GM12878 (cell line): ENCODE measurements around the gene ZNF837. TPM values are rescaled to one million over a fixed set of nuclear protein-coding genes. Genes with fewer than 3 reads are reported as not detected.

Source experiments
- BACH1 ChIP-seq: fragments of 450-650 bp; IDR thresholded peaks from 2 replicates; pipeline ENCODE4 v1.6.1; 2017; ENCODE audit warnings: mild to moderate bottlenecking, borderline replicate concordance
- E4F1 ChIP-seq: fragments of 450-650 bp; IDR thresholded peaks from 2 replicates; pipeline ENCODE4 v1.6.1; 2018; ENCODE audit warnings: borderline replicate concordance, mild to moderate bottlenecking; ENCODE audit not compliant: partially characterized antibody
- ETV6 ChIP-seq, 2 experiments: fragments of 450-650 bp in 1 of 2; IDR thresholded peaks in 1 of 2; conservative IDR thresholded peaks in 1 of 2; 2 replicates each; pipeline ENCODE4 v1.6.1; 2014; ENCODE audit warnings: antibody characterized with exemption in 1 of 2, borderline replicate concordance in 1 of 2, low read depth in 1 of 2, mild to moderate bottlenecking in 1 of 2, moderate library complexity in 1 of 2
- FOS ChIP-seq: IDR thresholded peaks from 3 replicates; pipeline ENCODE4 v1.6.1; 2011; ENCODE audit warnings: borderline replicate concordance; ENCODE audit not compliant: insufficient read length; ENCODE audit errors: extremely low read depth
- FOXM1 ChIP-seq: IDR thresholded peaks from 2 replicates; pipeline ENCODE4 v1.6.1; 2012; ENCODE audit warnings: low read depth, mild to moderate bottlenecking, inconsistent platforms, low read length, moderate library complexity
- KLF5 ChIP-seq: fragments of 450-650 bp; IDR thresholded peaks from 2 replicates; pipeline ENCODE4 v1.6.1; 2014; ENCODE audit warnings: mild to moderate bottlenecking; ENCODE audit not compliant: partially characterized antibody
- NFIC ChIP-seq: IDR thresholded peaks from 2 replicates; pipeline ENCODE4 v1.6.1; 2012; ENCODE audit warnings: low read depth, mild to moderate bottlenecking, inconsistent platforms, low read length, moderate library complexity
- NFYB ChIP-seq: IDR thresholded peaks from 2 replicates; pipeline ENCODE4 v1.6.1; 2011; ENCODE audit warnings: low read depth, mild to moderate bottlenecking, low read length, improper control_type of control experiment, moderate library complexity; ENCODE audit not compliant: insufficient read depth
- PAX8 ChIP-seq: fragments of 450-650 bp; IDR thresholded peaks from 2 replicates; pipeline ENCODE4 v1.6.1; 2017; ENCODE audit warnings: mild to moderate bottlenecking, moderate library complexity
- RB1 ChIP-seq: fragments of 450-650 bp; formaldehyde crosslinking; IDR thresholded peaks from 2 replicates; pipeline ENCODE4 v1.6.1; 2017; ENCODE audit warnings: mild to moderate bottlenecking, borderline replicate concordance
- SMAD5 ChIP-seq: IDR thresholded peaks from 2 replicates; pipeline ENCODE4 v1.6.1; 2016; ENCODE audit warnings: antibody characterized with exemption, low read depth
- SPI1 ChIP-seq: IDR thresholded peaks from 2 replicates; pipeline ENCODE4 v1.6.1; 2011; ENCODE audit warnings: low read depth, mild to moderate bottlenecking, low read length, moderate library complexity, borderline replicate concordance; ENCODE audit not compliant: insufficient read depth
- ZBED1 ChIP-seq: IDR thresholded peaks from 2 replicates; pipeline ENCODE4 v1.6.1; 2016; ENCODE audit warnings: borderline replicate concordance
- ZNF217 ChIP-seq: fragments of 450-650 bp; IDR thresholded peaks from 2 replicates; pipeline ENCODE4 v1.6.1; 2017; ENCODE audit warnings: antibody characterized with exemption, mild to moderate bottlenecking
- ZSCAN29 ChIP-seq: fragments of 450-650 bp; IDR thresholded peaks from 2 replicates; pipeline ENCODE4 v1.6.1; 2017; ENCODE audit warnings: mild to moderate bottlenecking, moderate library complexity
- polyA plus RNA-seq, 11 experiments: library from polyadenylated mRNA; depleted of rRNA in 4 of 11; unstranded in 6 of 11; stranded (reverse) in 5 of 11; fragments of >200 nt; fragmentation: Nextera tagmentation in 4 of 11; fragmentation: Illumina TruSeq in 1 of 11; extraction: Ambion mirVana in 4 of 11; extraction: Trizol in 1 of 11; gene quantifications; 1 replicate in 1 of 11; 2 replicates in 10 of 11; pipeline versions ENCODE4 v1.2.1 to v1.2.3, GENCODE V29; 2011 to 2016; ENCODE audit warnings: inconsistent platforms in 2 of 11, missing spikeins in 2 of 11, low read depth in 1 of 11
- total RNA-seq, 4 experiments: library from RNA; depleted of rRNA in 3 of 4; stranded (reverse); fragments of >200 nt in 3 of 4; fragmentation: Illumina TruSeq in 1 of 4; extraction: Trizol in 1 of 4; gene quantifications; 2 replicates each; pipeline versions ENCODE4 v1.2.1 to v1.2.3, GENCODE V29; 2013 to 2021
- TF ChIP-seq, protein P1 (sequence below): fragments of 450-650 bp; IDR thresholded peaks from 2 replicates; pipeline ENCODE4 v1.6.1; 2017; ENCODE audit warnings: mild to moderate bottlenecking, moderate library complexity
- TF ChIP-seq, protein P2 (sequence below): fragments of 150-350 bp; IDR thresholded peaks from 2 replicates; pipeline ENCODE4 v1.6.1; 2014; ENCODE audit warnings: mild to moderate bottlenecking, low read depth, low read length

Gene ZNF837
- total and polyA plus RNA-seq, 10 of the 15 experiments (the other 5 are each of a cell fraction or from before 2014, with no cell fraction given): 0.07 to 2.9 (median 2.0) TPM; not detected in 2

GRCh38 chr19:58380662-58381459, at the start of gene ZNF837 (continued):
- TF ChIP-seq ETV6 (conservative IDR thresholded peaks at IDR 0.05 in 1 of 2, IDR thresholded peaks at IDR 0.05 in 1 of 2; ENCODE audit: borderline replicate concordance in 1 of 2, low read depth in 1 of 2) (peak in 1 of 2 experiments; percentile 53; a peak in 2 of 4 replicates), RB1 (peak; percentile 98), ZBED1 (peak; percentile 51; the same call in 1 of the 2 replicates), NFIC (no peak), BACH1 (peak; percentile 94), ZNF217 (0 out of 2 replicates have a peak, but pooled peaks have one; percentile 20), SPI1 (peak; percentile 14; the same call in 1 of the 2 replicates), KLF5 (peak; percentile 78), FOXM1 (no peak; the same call in 1 of the 2 replicates), NFYB (peak; percentile 92), SMAD5 (peak; percentile 73), PAX8 (no peak), ZSCAN29 (peak; percentile 76), FOS (peak; percentile 59), E4F1 (peak; percentile 89)
- TF ChIP-seq, protein P1, sequence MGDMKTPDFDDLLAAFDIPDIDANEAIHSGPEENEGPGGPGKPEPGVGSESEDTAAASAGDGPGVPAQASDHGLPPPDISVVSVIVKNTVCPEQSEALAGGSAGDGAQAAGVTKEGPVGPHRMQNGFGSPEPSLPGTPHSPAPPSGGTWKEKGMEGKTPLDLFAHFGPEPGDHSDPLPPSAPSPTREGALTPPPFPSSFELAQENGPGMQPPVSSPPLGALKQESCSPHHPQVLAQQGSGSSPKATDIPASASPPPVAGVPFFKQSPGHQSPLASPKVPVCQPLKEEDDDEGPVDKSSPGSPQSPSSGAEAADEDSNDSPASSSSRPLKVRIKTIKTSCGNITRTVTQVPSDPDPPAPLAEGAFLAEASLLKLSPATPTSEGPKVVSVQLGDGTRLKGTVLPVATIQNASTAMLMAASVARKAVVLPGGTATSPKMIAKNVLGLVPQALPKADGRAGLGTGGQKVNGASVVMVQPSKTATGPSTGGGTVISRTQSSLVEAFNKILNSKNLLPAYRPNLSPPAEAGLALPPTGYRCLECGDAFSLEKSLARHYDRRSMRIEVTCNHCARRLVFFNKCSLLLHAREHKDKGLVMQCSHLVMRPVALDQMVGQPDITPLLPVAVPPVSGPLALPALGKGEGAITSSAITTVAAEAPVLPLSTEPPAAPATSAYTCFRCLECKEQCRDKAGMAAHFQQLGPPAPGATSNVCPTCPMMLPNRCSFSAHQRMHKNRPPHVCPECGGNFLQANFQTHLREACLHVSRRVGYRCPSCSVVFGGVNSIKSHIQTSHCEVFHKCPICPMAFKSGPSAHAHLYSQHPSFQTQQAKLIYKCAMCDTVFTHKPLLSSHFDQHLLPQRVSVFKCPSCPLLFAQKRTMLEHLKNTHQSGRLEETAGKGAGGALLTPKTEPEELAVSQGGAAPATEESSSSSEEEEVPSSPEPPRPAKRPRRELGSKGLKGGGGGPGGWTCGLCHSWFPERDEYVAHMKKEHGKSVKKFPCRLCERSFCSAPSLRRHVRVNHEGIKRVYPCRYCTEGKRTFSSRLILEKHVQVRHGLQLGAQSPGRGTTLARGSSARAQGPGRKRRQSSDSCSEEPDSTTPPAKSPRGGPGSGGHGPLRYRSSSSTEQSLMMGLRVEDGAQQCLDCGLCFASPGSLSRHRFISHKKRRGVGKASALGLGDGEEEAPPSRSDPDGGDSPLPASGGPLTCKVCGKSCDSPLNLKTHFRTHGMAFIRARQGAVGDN: peak; percentile 86
- TF ChIP-seq, protein P2, sequence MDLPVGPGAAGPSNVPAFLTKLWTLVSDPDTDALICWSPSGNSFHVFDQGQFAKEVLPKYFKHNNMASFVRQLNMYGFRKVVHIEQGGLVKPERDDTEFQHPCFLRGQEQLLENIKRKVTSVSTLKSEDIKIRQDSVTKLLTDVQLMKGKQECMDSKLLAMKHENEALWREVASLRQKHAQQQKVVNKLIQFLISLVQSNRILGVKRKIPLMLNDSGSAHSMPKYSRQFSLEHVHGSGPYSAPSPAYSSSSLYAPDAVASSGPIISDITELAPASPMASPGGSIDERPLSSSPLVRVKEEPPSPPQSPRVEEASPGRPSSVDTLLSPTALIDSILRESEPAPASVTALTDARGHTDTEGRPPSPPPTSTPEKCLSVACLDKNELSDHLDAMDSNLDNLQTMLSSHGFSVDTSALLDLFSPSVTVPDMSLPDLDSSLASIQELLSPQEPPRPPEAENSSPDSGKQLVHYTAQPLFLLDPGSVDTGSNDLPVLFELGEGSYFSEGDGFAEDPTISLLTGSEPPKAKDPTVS: 0 out of 2 replicates have a peak, but pooled peaks have one; percentile 71
